ENCODE data around the gene PCDH12.

DNA sequence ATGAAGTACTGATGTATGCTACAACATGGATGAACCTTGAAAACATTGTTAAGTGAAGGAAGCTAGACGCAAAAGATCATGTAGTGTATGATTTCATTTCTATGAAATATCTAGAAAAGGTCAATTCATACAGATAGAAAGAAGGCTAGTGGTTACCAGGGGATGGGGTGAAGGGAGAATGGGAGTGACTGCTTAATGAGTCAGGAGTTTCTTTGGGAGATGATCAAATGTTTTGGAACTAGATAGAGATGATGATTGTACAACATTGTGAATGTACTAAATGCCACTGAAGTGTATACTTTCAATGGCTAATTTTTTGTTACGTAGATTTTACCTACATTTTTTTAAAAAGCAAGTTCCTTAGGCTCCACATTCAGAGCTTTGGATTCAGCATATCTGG, 49.2 kb downstream of the PCDH12 start:
- TF ChIP-seq, protein P1, sequence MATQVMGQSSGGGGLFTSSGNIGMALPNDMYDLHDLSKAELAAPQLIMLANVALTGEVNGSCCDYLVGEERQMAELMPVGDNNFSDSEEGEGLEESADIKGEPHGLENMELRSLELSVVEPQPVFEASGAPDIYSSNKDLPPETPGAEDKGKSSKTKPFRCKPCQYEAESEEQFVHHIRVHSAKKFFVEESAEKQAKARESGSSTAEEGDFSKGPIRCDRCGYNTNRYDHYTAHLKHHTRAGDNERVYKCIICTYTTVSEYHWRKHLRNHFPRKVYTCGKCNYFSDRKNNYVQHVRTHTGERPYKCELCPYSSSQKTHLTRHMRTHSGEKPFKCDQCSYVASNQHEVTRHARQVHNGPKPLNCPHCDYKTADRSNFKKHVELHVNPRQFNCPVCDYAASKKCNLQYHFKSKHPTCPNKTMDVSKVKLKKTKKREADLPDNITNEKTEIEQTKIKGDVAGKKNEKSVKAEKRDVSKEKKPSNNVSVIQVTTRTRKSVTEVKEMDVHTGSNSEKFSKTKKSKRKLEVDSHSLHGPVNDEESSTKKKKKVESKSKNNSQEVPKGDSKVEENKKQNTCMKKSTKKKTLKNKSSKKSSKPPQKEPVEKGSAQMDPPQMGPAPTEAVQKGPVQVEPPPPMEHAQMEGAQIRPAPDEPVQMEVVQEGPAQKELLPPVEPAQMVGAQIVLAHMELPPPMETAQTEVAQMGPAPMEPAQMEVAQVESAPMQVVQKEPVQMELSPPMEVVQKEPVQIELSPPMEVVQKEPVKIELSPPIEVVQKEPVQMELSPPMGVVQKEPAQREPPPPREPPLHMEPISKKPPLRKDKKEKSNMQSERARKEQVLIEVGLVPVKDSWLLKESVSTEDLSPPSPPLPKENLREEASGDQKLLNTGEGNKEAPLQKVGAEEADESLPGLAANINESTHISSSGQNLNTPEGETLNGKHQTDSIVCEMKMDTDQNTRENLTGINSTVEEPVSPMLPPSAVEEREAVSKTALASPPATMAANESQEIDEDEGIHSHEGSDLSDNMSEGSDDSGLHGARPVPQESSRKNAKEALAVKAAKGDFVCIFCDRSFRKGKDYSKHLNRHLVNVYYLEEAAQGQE (IDR thresholded peaks at IDR 0.05; ENCODE audit: borderline replicate concordance), result no peak
- TF ChIP-seq, protein P2, sequence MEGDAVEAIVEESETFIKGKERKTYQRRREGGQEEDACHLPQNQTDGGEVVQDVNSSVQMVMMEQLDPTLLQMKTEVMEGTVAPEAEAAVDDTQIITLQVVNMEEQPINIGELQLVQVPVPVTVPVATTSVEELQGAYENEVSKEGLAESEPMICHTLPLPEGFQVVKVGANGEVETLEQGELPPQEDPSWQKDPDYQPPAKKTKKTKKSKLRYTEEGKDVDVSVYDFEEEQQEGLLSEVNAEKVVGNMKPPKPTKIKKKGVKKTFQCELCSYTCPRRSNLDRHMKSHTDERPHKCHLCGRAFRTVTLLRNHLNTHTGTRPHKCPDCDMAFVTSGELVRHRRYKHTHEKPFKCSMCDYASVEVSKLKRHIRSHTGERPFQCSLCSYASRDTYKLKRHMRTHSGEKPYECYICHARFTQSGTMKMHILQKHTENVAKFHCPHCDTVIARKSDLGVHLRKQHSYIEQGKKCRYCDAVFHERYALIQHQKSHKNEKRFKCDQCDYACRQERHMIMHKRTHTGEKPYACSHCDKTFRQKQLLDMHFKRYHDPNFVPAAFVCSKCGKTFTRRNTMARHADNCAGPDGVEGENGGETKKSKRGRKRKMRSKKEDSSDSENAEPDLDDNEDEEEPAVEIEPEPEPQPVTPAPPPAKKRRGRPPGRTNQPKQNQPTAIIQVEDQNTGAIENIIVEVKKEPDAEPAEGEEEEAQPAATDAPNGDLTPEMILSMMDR (IDR thresholded peaks at IDR 0.05; ENCODE audit: poor library complexity, severe bottlenecking), result no peak
- TF ChIP-seq EZH2 (IDR thresholded peaks at IDR 0.05; ENCODE audit: borderline replicate concordance, insufficient read depth, low read length, poor library complexity, severe bottlenecking) (no peak), POLR2AphosphoS5 (IDR thresholded peaks at IDR 0.05) (no peak), TAF1 (IDR thresholded peaks at IDR 0.05; ENCODE audit: low read depth) (no peak), RAD21 (conservative IDR thresholded peaks at IDR 0.05) (no peak), EP300 (conservative IDR thresholded peaks at IDR 0.05; ENCODE audit: poor library complexity, severe bottlenecking) (no peak), SMC3 (conservative IDR thresholded peaks at IDR 0.05; ENCODE audit: poor library complexity) (no peak)

Data from neural cell (in vitro differentiated cells).